HepG2 (cell line): Measurements from ENCODE around the gene APEX2. TPM values are rescaled to one million over a fixed set of nuclear protein-coding genes. Genes with fewer than 3 reads are reported as not detected.

ENCODE experiments used
- ATAC-seq: fragments of 200-7000 bp; cut with Tn5 transposase; 3 replicates; pipeline ENCODE4 v1.9.1; 2020; ENCODE audit warnings: mild to moderate bottlenecking, moderate library complexity
- BruUV-seq: library from RNA; stranded (reverse); fragments of 400-500 nt; replicated peaks from 2 replicates; lab custom pipeline; 2021; lab: Mats Ljungman, UMichigan
- CTCF ChIA-PET: fragments of 300-600 bp; formaldehyde crosslinking; extraction: SDS; loops from one replicate; lab custom pipeline; 2021; ENCODE audit warnings: low total read pairs, inconsistent platforms, low intra/inter-chr PET ratio; lab: Yijun Ruan, JAX
- POLR2A ChIA-PET: fragments of 350-600 bp; sonication (Branson Sonifier 250); formaldehyde crosslinking; loops from one replicate; lab custom pipeline; 2020; ENCODE audit warnings: antibody characterized with exemption, inconsistent platforms; lab: Yijun Ruan, JAX
- DNase-seq: peaks from one replicate; pipeline ENCODE4 v3.0.0-alpha.2; 2015; ENCODE audit warnings: low spot score
- FAIRE-seq: peaks from 3 replicates; lab custom pipeline; 2011; peaks lifted over from hg19 to GRCh38; lab: Jason Lieb, UNC
- H2AFZ ChIP-seq: one replicate; pipeline ENCODE4 v1.6.1; 2011; ENCODE audit warnings: low read length, inconsistent platforms
- H3K27ac ChIP-seq: fragments of 300-600 bp; 3 replicates; pipeline ENCODE4 v1.8.0; 2011; ENCODE audit warnings: mixed run types, mild to moderate bottlenecking, mixed read lengths, low read length, inconsistent platforms; ENCODE audit not compliant: insufficient read depth; ENCODE audit errors: extremely low read length
- H3K27me3 ChIP-seq, 2 experiments: fragments of 200-600 bp in 1 of 2; 2 replicates in 1 of 2; 3 replicates in 1 of 2; pipeline versions ENCODE4 v1.6.0 to v1.8.0; 2011; ENCODE audit warnings: low read length in 2 of 2, mild to moderate bottlenecking in 2 of 2, moderate library complexity in 2 of 2, inconsistent platforms in 1 of 2; ENCODE audit not compliant: insufficient read depth in 2 of 2, control insufficient read depth in 1 of 2
- H3K36me3 ChIP-seq, 2 experiments: fragments of 200-600 bp in 1 of 2; replicated peaks in 1 of 2; 2 replicates in 1 of 2; 3 replicates in 1 of 2; pipeline versions ENCODE4 v1.5.1 to v1.8.0; 2011; ENCODE audit warnings: low read length in 2 of 2, inconsistent platforms in 1 of 2; ENCODE audit not compliant: insufficient read depth in 2 of 2, control insufficient read depth in 1 of 2
- H3K4me1 ChIP-seq: 2 replicates; pipeline ENCODE4 v1.5.1; 2012; ENCODE audit warnings: low read length, inconsistent platforms; ENCODE audit not compliant: insufficient read depth
- H3K4me2 ChIP-seq: 2 replicates; pipeline ENCODE4 v1.6.0; 2011; ENCODE audit warnings: low read depth, low read length, inconsistent platforms
- H3K4me3 ChIP-seq, 3 experiments: fragments of 200-600 bp in 1 of 3; sonication (generic), shearing (Covaris generic) in 1 of 3; replicated peaks in 1 of 3; 2 replicates each; pipeline ENCODE4 v1.5.1; 2011 to 2016; ENCODE audit warnings: low read length in 3 of 3, inconsistent platforms in 2 of 3, low read depth in 2 of 3, mild to moderate bottlenecking in 2 of 3, control low read depth in 1 of 3, mixed read lengths in 1 of 3; ENCODE audit not compliant: insufficient read depth in 1 of 3
- H3K79me2 ChIP-seq: one replicate; pipeline ENCODE4 v1.6.1; 2011; ENCODE audit warnings: low read length, inconsistent platforms; ENCODE audit not compliant: insufficient read depth
- H3K9ac ChIP-seq: 2 replicates; pipeline ENCODE4 v1.6.0; 2011; ENCODE audit warnings: mild to moderate bottlenecking, low read depth, low read length, inconsistent platforms; ENCODE audit not compliant: insufficient read depth
- H3K9me3 ChIP-seq: 2 replicates; pipeline ENCODE4 v1.5.1; 2012; ENCODE audit warnings: mild to moderate bottlenecking, low read length
- H4K20me1 ChIP-seq: 2 replicates; pipeline ENCODE4 v1.6.0; 2011; ENCODE audit warnings: inconsistent platforms, mild to moderate bottlenecking, low read length, moderate library complexity; ENCODE audit not compliant: insufficient read depth
- KDM4B ChIP-seq: sonication (generic); formaldehyde crosslinking; IDR thresholded peaks from 2 replicates; pipeline ENCODE4 v1.4.0; 2020; ENCODE audit warnings: missing genetic modification reagents
- KLF12 ChIP-seq: sonication (generic); formaldehyde crosslinking; IDR thresholded peaks from 2 replicates; pipeline ENCODE4 v1.4.0; 2020; ENCODE audit warnings: missing genetic modification reagents, borderline replicate concordance
- NFE2 ChIP-seq: sonication (generic); formaldehyde crosslinking; IDR thresholded peaks from 2 replicates; pipeline ENCODE4 v1.4.0; 2020; ENCODE audit warnings: missing genetic modification reagents
- PCBP1 ChIP-seq: fragments of 200-400 bp; formaldehyde crosslinking; IDR thresholded peaks from 2 replicates; pipeline ENCODE4 v1.6.1; 2017; ENCODE audit warnings: mild to moderate bottlenecking, low read depth, low read length, borderline replicate concordance
- SUZ12 ChIP-seq: fragments of 150-350 bp; IDR thresholded peaks from 2 replicates; pipeline ENCODE4 v1.6.1; 2014; ENCODE audit warnings: low read depth, low read length
- ZNF207 ChIP-seq: fragments of 450-650 bp; IDR thresholded peaks from 2 replicates; pipeline ENCODE4 v1.6.1; 2016; ENCODE audit warnings: antibody characterized with exemption, borderline replicate concordance
- ZNF530 ChIP-seq: sonication (generic); formaldehyde crosslinking; IDR thresholded peaks from 2 replicates; pipeline ENCODE4 v1.5.0; 2020; ENCODE audit warnings: low read depth, mild to moderate bottlenecking, missing genetic modification reagents
- ZNF567 ChIP-seq: sonication (generic); formaldehyde crosslinking; IDR thresholded peaks from 2 replicates; pipeline ENCODE4 v1.8.1; 2023; ENCODE audit warnings: mild to moderate bottlenecking, missing genetic modification reagents, borderline replicate concordance
- WGBS: methylation state at CpG from one replicate; pipeline ENCODE4 v1.1.6; 2017; ENCODE audit warnings: low lambda C conversion rate; 5-methylcytosine and 5-hydroxymethylcytosine counted together
- in situ Hi-C: cut with HindIII; loops from 2 replicates; pipeline ENCODE4 v1.10.0; 2017; ENCODE audit warnings: low pct_unique_long_range_greater_than_20kb; ENCODE audit not compliant: extremely low pct_ligation_motif_present
- intact Hi-C: fragments of 100-400 bp; cut with micrococcal nuclease; formaldehyde crosslinking; loops from one replicate; pipeline ENCODE4 v1.10.0; 2022; ENCODE audit not compliant: unreplicated experiment
- polyA plus RNA-seq, 8 experiments: library from polyadenylated mRNA; depleted of rRNA in 3 of 8; stranded (reverse) in 7 of 8; unstranded in 1 of 8; fragments of >200 nt; fragmentation: Illumina TruSeq in 4 of 8; extraction: Trizol in 4 of 8; gene quantifications; 2 replicates each; pipeline versions ENCODE4 v1.2.1 to v1.2.3, GENCODE V29; 2011 to 2016; ENCODE audit warnings: low read depth in 4 of 8, missing spikeins in 1 of 8, mixed read lengths in 1 of 8; ENCODE audit not compliant: insufficient read depth in 1 of 8
- total RNA-seq, 5 experiments: library from RNA; depleted of rRNA; stranded (reverse); fragments of >200 nt; fragmentation: Illumina TruSeq; extraction: Trizol; gene quantifications; 2 replicates each; pipeline ENCODE4 v1.2.3, GENCODE V29; 2016; ENCODE audit warnings: low read depth in 1 of 5
- TF ChIP-seq, protein P1 (sequence below): sonication (generic); formaldehyde crosslinking; IDR thresholded peaks from 2 replicates; pipeline ENCODE4 v1.5.1; 2020; ENCODE audit warnings: mild to moderate bottlenecking, missing genetic modification reagents, borderline replicate concordance
- TF ChIP-seq, protein P2 (sequence below): sonication (generic); formaldehyde crosslinking; IDR thresholded peaks from 2 replicates; pipeline ENCODE4 v1.8.0; 2022; ENCODE audit warnings: missing genetic modification reagents, mild to moderate bottlenecking, moderate library complexity, borderline replicate concordance
- TF ChIP-seq, protein P3 (sequence below): sonication (generic); formaldehyde crosslinking; IDR thresholded peaks from 2 replicates; pipeline ENCODE4 v1.4.0; 2020; ENCODE audit warnings: missing genetic modification reagents
- TF ChIP-seq, protein P4 (sequence below): sonication (generic); formaldehyde crosslinking; IDR thresholded peaks from 2 replicates; pipeline ENCODE4 v1.8.1; 2023; ENCODE audit warnings: mild to moderate bottlenecking, moderate library complexity, missing genetic modification reagents

Gene APEX2
- total and polyA plus RNA-seq, 2 of the 13 experiments (the other 11 are each of a cell fraction or from before 2014, with no cell fraction given), result 12.7 to 17.8 TPM

DNA sequence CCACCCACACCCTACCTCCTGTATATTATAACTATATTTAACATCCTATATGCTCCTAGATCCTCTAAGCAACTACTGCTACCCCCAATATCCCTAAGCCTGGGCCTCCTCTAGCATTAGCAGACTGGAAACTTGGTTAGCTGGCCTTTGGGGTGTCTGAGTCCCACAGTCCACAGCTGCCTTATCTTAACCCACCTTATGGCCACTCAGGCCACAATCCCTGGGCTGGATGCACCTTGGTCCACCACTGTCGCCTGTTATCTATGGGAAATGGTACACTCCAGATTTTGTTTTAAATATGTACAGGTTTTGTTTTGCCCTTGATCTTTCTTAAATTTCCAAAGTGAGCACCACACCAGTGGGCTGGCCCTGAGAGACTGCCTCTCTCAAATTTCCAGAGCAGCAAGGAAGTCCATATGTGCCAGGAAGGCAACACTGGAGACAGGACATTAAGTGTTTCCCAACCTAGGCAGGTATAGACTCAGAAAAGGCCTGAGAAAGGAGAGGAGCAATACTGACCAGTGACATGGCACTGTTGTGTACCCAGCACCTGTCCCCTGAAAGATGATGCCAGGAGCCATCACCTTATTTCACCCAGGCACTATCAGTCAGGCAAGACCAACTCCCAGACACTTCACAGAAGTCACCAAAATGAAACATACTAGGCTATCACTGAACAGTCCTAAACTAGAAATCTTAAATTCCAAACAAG, 7.1 kb upstream of the APEX2 start:
- FAIRE-seq, result no peak
- no TSS peak for BruUV-seq
- H3K4me3 ChIP-seq, result peak overlapping the region; percentile 34 to 62 (median 45); a peak in 3 of 6 replicates
- DNase-seq, result no peak
- no peaks in the 10 kb centered on the region for H3K9me3 ChIP-seq
- no peaks in the 10 kb centered on the region for H4K20me1 ChIP-seq
- WGBS, result 71% methylated on average over 1 of the region's 1 CpG
- CTCF ChIA-PET, result no interaction called here
- no peaks in the 10 kb centered on the region for H3K79me2 ChIP-seq
- in situ Hi-C loops, result no loop called here
- H2AFZ ChIP-seq, result no peak overlapping the region
- no peaks in the 10 kb centered on the region for H3K27me3 ChIP-seq
- intact Hi-C loops, result no loop called here
- H3K4me1 ChIP-seq, result peaks cover 57% of the 10 kb centered on the region
- H3K27ac ChIP-seq, result peak overlapping the region; percentile 70
- peak overlapping the region; percentile 44 for H3K9ac ChIP-seq
- TF ChIP-seq, protein P1, sequence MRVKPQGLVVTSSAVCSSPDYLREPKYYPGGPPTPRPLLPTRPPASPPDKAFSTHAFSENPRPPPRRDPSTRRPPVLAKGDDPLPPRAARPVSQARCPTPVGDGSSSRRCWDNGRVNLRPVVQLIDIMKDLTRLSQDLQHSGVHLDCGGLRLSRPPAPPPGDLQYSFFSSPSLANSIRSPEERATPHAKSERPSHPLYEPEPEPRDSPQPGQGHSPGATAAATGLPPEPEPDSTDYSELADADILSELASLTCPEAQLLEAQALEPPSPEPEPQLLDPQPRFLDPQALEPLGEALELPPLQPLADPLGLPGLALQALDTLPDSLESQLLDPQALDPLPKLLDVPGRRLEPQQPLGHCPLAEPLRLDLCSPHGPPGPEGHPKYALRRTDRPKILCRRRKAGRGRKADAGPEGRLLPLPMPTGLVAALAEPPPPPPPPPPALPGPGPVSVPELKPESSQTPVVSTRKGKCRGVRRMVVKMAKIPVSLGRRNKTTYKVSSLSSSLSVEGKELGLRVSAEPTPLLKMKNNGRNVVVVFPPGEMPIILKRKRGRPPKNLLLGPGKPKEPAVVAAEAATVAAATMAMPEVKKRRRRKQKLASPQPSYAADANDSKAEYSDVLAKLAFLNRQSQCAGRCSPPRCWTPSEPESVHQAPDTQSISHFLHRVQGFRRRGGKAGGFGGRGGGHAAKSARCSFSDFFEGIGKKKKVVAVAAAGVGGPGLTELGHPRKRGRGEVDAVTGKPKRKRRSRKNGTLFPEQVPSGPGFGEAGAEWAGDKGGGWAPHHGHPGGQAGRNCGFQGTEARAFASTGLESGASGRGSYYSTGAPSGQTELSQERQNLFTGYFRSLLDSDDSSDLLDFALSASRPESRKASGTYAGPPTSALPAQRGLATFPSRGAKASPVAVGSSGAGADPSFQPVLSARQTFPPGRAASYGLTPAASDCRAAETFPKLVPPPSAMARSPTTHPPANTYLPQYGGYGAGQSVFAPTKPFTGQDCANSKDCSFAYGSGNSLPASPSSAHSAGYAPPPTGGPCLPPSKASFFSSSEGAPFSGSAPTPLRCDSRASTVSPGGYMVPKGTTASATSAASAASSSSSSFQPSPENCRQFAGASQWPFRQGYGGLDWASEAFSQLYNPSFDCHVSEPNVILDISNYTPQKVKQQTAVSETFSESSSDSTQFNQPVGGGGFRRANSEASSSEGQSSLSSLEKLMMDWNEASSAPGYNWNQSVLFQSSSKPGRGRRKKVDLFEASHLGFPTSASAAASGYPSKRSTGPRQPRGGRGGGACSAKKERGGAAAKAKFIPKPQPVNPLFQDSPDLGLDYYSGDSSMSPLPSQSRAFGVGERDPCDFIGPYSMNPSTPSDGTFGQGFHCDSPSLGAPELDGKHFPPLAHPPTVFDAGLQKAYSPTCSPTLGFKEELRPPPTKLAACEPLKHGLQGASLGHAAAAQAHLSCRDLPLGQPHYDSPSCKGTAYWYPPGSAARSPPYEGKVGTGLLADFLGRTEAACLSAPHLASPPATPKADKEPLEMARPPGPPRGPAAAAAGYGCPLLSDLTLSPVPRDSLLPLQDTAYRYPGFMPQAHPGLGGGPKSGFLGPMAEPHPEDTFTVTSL (CRISPR knock-in tag), result no peak
- TF ChIP-seq NFE2 (CRISPR knock-in tag), result no peak
- TF ChIP-seq ZNF207, result no peak
- TF ChIP-seq, protein P2, sequence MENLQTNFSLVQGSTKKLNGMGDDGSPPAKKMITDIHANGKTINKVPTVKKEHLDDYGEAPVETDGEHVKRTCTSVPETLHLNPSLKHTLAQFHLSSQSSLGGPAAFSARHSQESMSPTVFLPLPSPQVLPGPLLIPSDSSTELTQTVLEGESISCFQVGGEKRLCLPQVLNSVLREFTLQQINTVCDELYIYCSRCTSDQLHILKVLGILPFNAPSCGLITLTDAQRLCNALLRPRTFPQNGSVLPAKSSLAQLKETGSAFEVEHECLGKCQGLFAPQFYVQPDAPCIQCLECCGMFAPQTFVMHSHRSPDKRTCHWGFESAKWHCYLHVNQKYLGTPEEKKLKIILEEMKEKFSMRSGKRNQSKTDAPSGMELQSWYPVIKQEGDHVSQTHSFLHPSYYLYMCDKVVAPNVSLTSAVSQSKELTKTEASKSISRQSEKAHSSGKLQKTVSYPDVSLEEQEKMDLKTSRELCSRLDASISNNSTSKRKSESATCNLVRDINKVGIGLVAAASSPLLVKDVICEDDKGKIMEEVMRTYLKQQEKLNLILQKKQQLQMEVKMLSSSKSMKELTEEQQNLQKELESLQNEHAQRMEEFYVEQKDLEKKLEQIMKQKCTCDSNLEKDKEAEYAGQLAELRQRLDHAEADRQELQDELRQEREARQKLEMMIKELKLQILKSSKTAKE (CRISPR knock-in tag), result no peak
- TF ChIP-seq ZNF567 (CRISPR knock-in tag), result no peak
- no peak for TF ChIP-seq SUZ12
- TF ChIP-seq KLF12 (CRISPR knock-in tag), result no peak
- TF ChIP-seq, protein P3, sequence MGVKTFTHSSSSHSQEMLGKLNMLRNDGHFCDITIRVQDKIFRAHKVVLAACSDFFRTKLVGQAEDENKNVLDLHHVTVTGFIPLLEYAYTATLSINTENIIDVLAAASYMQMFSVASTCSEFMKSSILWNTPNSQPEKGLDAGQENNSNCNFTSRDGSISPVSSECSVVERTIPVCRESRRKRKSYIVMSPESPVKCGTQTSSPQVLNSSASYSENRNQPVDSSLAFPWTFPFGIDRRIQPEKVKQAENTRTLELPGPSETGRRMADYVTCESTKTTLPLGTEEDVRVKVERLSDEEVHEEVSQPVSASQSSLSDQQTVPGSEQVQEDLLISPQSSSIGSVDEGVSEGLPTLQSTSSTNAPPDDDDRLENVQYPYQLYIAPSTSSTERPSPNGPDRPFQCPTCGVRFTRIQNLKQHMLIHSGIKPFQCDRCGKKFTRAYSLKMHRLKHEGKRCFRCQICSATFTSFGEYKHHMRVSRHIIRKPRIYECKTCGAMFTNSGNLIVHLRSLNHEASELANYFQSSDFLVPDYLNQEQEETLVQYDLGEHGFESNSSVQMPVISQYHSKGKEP, result no peak
- no peak for TF ChIP-seq KDM4B (CRISPR knock-in tag)
- TF ChIP-seq ZNF530 (CRISPR knock-in tag), result no peak
- TF ChIP-seq, protein P4, sequence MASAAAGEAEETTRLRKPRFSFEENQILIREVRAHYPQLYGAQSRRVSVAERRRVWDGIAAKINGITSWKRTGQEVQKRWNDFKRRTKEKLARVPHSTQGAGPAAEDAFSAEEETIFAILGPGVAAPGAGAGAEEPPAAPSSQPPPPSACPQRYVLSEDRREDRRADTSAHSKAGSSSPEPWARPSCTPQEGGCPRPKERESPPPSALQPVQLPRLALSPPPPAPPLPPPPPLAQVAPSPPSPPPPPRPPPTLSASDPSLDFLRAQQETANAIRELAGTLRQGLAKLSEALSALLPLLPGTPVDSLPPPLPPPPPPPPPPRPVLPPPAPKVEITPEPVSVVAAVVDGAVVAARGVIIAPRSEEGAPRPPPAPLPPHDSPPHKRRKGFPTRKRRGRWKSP (CRISPR knock-in tag), result no peak
- no peak for TF ChIP-seq PCBP1
- H3K4me2 ChIP-seq, result peak overlapping the region; percentile 84
- POLR2A ChIA-PET, result interaction anchor here (0.9 to 2.1 kb wide), 3 partner anchors 9 to 15 kb away, joined by 4 to 16 read pairs (median 5); no protein-coding TSS in a partner anchor
- no peak for ATAC-seq
- H3K36me3 ChIP-seq, result no peaks in the 10 kb centered on the region
